Right atrium auricular region (tissue), 2 donors: Measurements from ENCODE around the gene ZDHHC5. TPM values are rescaled to one million over a fixed set of nuclear protein-coding genes. Genes with fewer than 3 reads are reported as not detected.
"Not testable (repeated sequence)": the region's sequence is repeated elsewhere in the genome, so short reads cannot be mapped to it uniquely, and the experiment has no call there.

ENCODE experiments used
- DNase-seq: peaks from one replicate; pipeline ENCODE4 v3.0.0-alpha.2; 2019; ENCODE audit warnings: low spot score
- H3K27ac ChIP-seq, 2 donors: fragments of 200-600 bp; sonication (generic); 1 replicate in 1 of 2; 2 replicates in 1 of 2; pipeline ENCODE4 v1.5.1; 2016 to 2019
- H3K27me3 ChIP-seq, 2 donors: fragments of 200-600 bp; sonication (generic); one replicate each; pipeline versions ENCODE4 v1.5.1 to v1.6.0; 2017 to 2019
- H3K36me3 ChIP-seq: fragments of 200-600 bp; sonication (generic); one replicate; pipeline ENCODE4 v1.5.1; 2016
- H3K4me1 ChIP-seq, 2 donors: fragments of 200-600 bp; sonication (generic); one replicate each; pipeline versions ENCODE4 v1.5.1 to v1.6.0; 2017 to 2019
- H3K4me3 ChIP-seq, 2 donors: fragments of 200-600 bp; sonication (generic); 1 replicate in 1 of 2; 2 replicates in 1 of 2; pipeline ENCODE4 v1.5.1; 2017 to 2019; ENCODE audit warnings: mild to moderate bottlenecking in 1 of 2, moderate library complexity in 1 of 2
- H3K9me3 ChIP-seq, 2 donors: fragments of 200-600 bp; sonication (generic); one replicate each; pipeline ENCODE4 v1.5.1; 2019
- total RNA-seq, 2 donors: library from RNA; depleted of rRNA; stranded (reverse); fragments of >200 nt; gene quantifications; one replicate each; pipeline ENCODE4 v1.1.0, GENCODE V29; 2016
- TF ChIP-seq, protein P1 (sequence below), 2 donors: fragments of 200-600 bp; sonication (generic); IDR thresholded peaks; one replicate each; pipeline ENCODE4 v1.5.1; 2019; ENCODE audit warnings: antibody characterized with exemption in 2 of 2

The ZDHHC5 gene
- total RNA-seq, 2 donors from 2014 or later, result 44.9 to 56.7 TPM

DNA sequence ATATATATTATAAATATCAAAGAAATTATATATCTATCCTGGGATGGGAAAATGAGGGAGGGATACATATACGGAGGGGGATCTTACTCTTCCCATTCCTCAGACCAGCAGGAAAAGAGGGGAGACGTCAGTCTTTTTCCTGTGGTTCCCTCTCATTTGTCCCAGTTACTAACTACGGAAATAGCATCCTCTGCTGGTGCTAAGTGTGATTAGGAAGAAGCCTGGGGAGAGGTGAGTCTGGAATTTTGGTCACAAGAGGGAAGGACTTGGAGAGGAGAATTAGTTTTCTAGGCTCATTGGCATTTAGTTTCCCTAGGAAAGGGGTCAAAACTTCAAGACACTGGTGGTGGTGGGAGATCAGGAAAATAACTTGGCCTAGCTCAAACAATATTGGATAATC lies 32.5 kb downstream of the ZDHHC5 start:
- Histone ChIP-seq H3K36me3 (peaks cover 79% of the 10 kb centered on the region), H3K4me3 (no peak overlapping the region), H3K4me1 (no peaks in the 10 kb centered on the region), H3K27me3 (no peaks in the 10 kb centered on the region), H3K27ac (no peak overlapping the region), H3K9me3 (no peaks in the 10 kb centered on the region)
- TF ChIP-seq, protein P1, sequence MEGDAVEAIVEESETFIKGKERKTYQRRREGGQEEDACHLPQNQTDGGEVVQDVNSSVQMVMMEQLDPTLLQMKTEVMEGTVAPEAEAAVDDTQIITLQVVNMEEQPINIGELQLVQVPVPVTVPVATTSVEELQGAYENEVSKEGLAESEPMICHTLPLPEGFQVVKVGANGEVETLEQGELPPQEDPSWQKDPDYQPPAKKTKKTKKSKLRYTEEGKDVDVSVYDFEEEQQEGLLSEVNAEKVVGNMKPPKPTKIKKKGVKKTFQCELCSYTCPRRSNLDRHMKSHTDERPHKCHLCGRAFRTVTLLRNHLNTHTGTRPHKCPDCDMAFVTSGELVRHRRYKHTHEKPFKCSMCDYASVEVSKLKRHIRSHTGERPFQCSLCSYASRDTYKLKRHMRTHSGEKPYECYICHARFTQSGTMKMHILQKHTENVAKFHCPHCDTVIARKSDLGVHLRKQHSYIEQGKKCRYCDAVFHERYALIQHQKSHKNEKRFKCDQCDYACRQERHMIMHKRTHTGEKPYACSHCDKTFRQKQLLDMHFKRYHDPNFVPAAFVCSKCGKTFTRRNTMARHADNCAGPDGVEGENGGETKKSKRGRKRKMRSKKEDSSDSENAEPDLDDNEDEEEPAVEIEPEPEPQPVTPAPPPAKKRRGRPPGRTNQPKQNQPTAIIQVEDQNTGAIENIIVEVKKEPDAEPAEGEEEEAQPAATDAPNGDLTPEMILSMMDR (IDR thresholded peaks at IDR 0.05), result no peak
- DNase-seq, result no peak

DNA sequence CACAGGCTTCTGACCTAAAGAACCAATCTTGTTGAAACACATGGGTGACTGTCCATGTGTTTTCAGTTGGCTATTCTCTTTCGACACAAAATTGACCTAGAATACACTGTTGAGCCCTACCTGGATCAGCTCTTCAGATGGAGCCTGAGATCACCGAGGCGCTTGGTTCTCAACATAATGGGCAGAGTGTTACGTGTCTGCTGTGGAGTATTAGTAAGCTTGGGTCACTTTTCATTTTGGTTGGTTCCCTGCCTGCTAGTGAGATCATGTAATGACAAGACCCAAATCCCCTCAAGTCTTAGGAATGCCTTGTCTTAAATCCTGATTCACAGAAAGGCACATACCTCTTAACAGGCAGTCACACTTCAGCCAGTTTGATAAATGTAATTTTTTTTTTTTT lies 35.4 kb downstream of the ZDHHC5 start:
- Histone ChIP-seq H3K9me3 (no peaks in the 10 kb centered on the region), H3K36me3 (peaks cover 54% of the 10 kb centered on the region), H3K4me1 (no peaks in the 10 kb centered on the region), H3K4me3 (no peak overlapping the region), H3K27ac (no peak overlapping the region), H3K27me3 (no peaks in the 10 kb centered on the region)
- TF ChIP-seq, protein P1 (IDR thresholded peaks at IDR 0.05), result no peak
- DNase-seq, result no peak

DNA sequence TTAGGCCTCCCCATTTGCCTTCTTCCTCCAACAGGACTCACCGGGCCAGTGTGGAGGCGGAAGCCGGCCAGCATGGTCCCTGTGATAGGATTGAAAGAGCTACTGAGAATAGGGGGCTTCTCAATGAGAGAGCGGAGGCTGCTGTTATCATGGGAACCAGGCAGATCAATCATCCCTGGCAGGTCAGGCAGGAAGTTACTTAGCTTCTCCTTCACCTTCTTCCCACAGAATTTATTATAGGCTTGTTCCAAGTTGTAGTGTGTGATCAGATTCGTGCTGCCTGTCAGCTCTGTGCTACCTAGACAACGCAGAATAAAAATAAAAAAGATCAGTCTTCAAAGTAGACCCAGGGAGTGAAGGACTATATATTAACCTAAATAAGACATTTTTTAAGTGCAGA lies 37.0 kb downstream of the ZDHHC5 start:
- no peaks in the 10 kb centered on the region for H3K4me1 ChIP-seq
- TF ChIP-seq, protein P1 (IDR thresholded peaks at IDR 0.05), result no peak
- no peak for DNase-seq
- no peaks in the 10 kb centered on the region for H3K9me3 ChIP-seq
- H3K27me3 ChIP-seq, result no peaks in the 10 kb centered on the region
- peaks cover 38% of the 10 kb centered on the region for H3K36me3 ChIP-seq
- no peak overlapping the region for H3K4me3 ChIP-seq
- H3K27ac ChIP-seq, result no peak overlapping the region

DNA sequence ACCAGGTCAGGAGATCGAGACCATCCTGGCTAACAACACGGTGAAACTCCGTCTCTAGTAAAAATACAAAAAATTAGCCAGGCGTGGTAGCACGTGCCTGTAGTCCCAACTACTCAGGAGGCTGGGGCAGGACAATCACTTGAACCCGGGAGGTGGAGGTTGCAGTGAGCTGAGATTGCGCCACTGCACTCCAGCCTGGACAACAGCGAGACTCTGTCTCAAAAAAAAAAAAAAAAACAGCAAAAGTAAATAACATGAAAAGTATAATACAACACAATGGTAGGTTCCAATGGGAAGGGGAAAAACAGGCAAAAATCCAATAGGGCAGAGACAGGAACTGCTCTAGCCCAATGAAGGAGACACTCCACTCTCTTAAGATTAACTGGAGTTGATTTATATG lies 37.5 kb downstream of the ZDHHC5 start:
- H3K4me1 ChIP-seq, H3K4me3 ChIP-seq, DNase-seq, H3K9me3 ChIP-seq, H3K27me3 ChIP-seq, H3K27ac ChIP-seq: not testable (repeated sequence)
- H3K36me3 ChIP-seq, result peaks cover 33% of the 10 kb centered on the region

DNA sequence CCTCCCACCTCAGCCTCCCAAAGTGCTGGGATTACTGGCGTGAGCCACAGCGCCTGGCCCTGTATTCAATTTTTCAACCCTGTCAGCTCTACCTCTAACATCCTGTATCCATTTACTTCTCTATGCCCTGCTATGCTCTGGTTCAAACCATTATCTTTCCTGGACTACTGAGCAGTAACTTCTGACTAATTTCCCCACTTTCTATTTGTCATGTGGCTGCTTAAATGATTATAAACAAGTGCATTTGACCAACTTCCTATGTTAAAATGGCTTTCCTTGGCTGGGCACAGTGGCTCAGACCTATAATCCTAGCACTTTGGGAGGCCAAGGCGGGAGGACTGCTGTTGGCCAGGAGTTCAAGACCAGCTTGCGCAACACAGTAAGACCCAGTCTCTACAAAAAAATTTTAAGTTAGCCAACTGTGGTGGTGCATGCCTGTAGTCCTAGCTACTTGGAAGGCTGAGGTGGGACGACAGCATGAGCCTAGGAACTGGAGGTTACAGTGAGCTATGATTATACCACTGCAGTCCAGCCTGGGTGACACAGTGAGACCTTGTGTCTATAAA lies 42.0 kb downstream of the ZDHHC5 start:
- no peaks in the 10 kb centered on the region for H3K27me3 ChIP-seq
- no peak overlapping the region for H3K27ac ChIP-seq
- no peak overlapping the region for H3K4me3 ChIP-seq
- H3K9me3 ChIP-seq, result no peaks in the 10 kb centered on the region
- H3K4me1 ChIP-seq, result peaks cover 0 to 30% of the 10 kb centered on the region in 2 donors
- DNase-seq, result no peak
- peaks cover 3% of the 10 kb centered on the region for H3K36me3 ChIP-seq
- TF ChIP-seq, protein P1 (IDR thresholded peaks at IDR 0.05), result no peak

DNA sequence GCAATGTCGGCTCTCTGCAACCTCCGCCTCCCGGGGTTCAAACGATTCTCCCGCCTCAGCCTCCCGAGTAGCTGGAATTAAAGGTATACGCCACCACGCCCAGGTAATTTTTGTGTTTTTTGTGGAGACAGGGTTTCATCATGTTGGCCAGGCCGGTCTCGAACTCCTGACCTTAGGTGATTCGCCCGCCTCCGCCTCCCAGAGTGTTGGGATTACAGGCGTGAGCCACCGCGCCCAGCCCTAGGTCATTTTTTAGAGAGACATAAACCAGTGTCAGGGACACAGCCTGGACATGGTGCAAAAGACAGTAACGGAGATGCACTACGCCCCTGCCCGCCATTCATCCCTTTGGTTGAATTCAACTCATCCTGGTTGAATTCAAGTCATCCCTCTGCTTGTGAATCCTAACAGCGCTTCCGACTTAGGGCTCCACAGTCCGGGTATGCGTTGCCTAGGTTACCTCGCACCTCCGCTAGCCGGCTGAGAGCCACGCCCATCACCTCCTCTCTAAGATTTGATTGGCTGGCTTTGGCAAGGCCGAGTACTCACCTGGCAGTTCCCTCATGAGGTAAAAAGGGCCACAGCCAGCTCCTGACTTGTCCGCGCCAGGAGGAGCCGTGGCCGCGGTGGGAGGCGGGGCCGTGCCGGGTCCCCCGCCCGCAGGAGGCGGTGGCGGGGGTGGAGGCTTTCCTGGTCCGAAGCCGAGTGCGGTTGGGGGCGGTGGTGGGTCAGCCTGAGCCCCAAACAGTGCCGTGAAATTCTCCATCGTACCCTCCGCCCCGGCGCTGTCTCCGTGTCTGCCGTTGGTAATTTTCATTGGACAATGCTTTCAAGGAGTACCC lies 43.7 kb downstream of the ZDHHC5 start, which contains the start of gene MED19:
MED19 (minus strand) TSS at position 802 of the 842 bp plus-strand sequence; CDS start at position 766, 36 bp downstream.
- Histone ChIP-seq H3K9me3 (no peaks in the 10 kb centered on the region), H3K4me1 (peaks cover 0 to 33% of the 10 kb centered on the region in 2 donors), H3K4me3 (peak within 1 kb of the TSS; percentile 78 to 92), H3K27me3 (no peaks in the 10 kb centered on the region), H3K36me3 (no peaks in the 10 kb centered on the region), H3K27ac (peak within 1 kb of the TSS; percentile 86 to 88)
- peak; percentile 63 for DNase-seq
- TF ChIP-seq, protein P1 (IDR thresholded peaks at IDR 0.05), result no peak
